Measurements from ENCODE around the gene DBNDD1.

DBNDD1 gene

GRCh38 chr16:90034504-90034903 lies 15.2 kb upstream of the DBNDD1 start:
- DNase-seq, result no peak

GRCh38 chr16:90033387-90033786 lies 14.1 kb upstream of the DBNDD1 start:
- no peak for DNase-seq

GRCh38 chr16:90032674-90033331 lies 13.5 kb upstream of the DBNDD1 start:
- no peak for DNase-seq

GRCh38 chr16:90031931-90032673 lies 12.8 kb upstream of the DBNDD1 start:
- DNase-seq, result peak; percentile 37

GRCh38 chr16:90031186-90031930 lies 12.1 kb upstream of the DBNDD1 start:
- DNase-seq, result no peak

- no peak for DNase-seq
These were observed 9.7 kb upstream of the DBNDD1 start for GRCh38 chr16:90028985-90029384.

GRCh38 chr16:90027611-90028010 lies 8.4 kb upstream of the DBNDD1 start:
- no peak for DNase-seq

GRCh38 chr16:90026135-90026534 lies 6.9 kb upstream of the DBNDD1 start:
- DNase-seq, result no peak

- DNase-seq, result no peak
These were observed 3.8 kb upstream of the DBNDD1 start for GRCh38 chr16:90023078-90023447.

- DNase-seq, result peak; percentile 94
These were observed 3.2 kb upstream of the DBNDD1 start for GRCh38 chr16:90022209-90023077.

- DNase-seq, result peak; percentile 45
These were observed 1.7 kb upstream of the DBNDD1 start for GRCh38 chr16:90020838-90021382.

- no peak for DNase-seq
These were observed 1.1 kb upstream of the DBNDD1 start for GRCh38 chr16:90020260-90020837.

GRCh38 chr16:90019543-90020259 lies 445 bp upstream of the DBNDD1 start:
- no peak for DNase-seq

GRCh38 chr16:90018297-90018651 lies 982 bp downstream of the DBNDD1 start:
- DNase-seq, result no peak

GRCh38 chr16:90016339-90016950 lies 2.8 kb downstream of the DBNDD1 start:
- no peak for DNase-seq

GRCh38 chr16:90015586-90016338 lies 3.5 kb downstream of the DBNDD1 start:
- DNase-seq, result no peak

- DNase-seq, result no peak
These were observed 6.1 kb downstream of the DBNDD1 start for GRCh38 chr16:90012991-90013745.

- DNase-seq, result no peak
These were observed 7.3 kb downstream of the DBNDD1 start for GRCh38 chr16:90011908-90012501.

- no peak for DNase-seq
These were observed 7.8 kb downstream of the DBNDD1 start for GRCh38 chr16:90011508-90011819.

Data from suppressor macrophage treated with lipopolysaccharide for 4 hours (primary cell).